OCI-LY1 (cell line): Measurements from ENCODE around the gene SLC24A4.

Source experiments
- H2AFZ ChIP-seq: fragments of 200-600 bp; sonication (generic), shearing (Covaris generic); 2 replicates; pipeline ENCODE4 v1.6.0; 2014; ENCODE audit warnings: antibody characterized with exemption, mild to moderate bottlenecking, low read length
- H3F3A ChIP-seq: fragments of 200-600 bp; sonication (generic), shearing (Covaris generic); 2 replicates; pipeline ENCODE4 v1.6.0; 2014; ENCODE audit warnings: mild to moderate bottlenecking, antibody characterized with exemption, low read length, moderate library complexity; ENCODE audit not compliant: insufficient read depth
- H3K27ac ChIP-seq: fragments of 200-600 bp; sonication (generic); 2 replicates; pipeline ENCODE4 v1.5.1; 2014; ENCODE audit warnings: low read length, mixed run types, mild to moderate bottlenecking, low read depth; ENCODE audit not compliant: poor library complexity, severe bottlenecking
- H3K27me3 ChIP-seq: fragments of 200-600 bp; sonication (generic); 2 replicates; pipeline ENCODE4 v1.6.0; 2014; ENCODE audit warnings: antibody characterized with exemption, mild to moderate bottlenecking, low read length, moderate library complexity; ENCODE audit not compliant: insufficient read depth
- H3K36me3 ChIP-seq: fragments of 200-600 bp; sonication (generic); 2 replicates; pipeline ENCODE4 v1.6.1; 2014; ENCODE audit warnings: mild to moderate bottlenecking, antibody characterized with exemption, low read length, moderate library complexity, mixed read lengths; ENCODE audit not compliant: insufficient read depth
- H3K4me1 ChIP-seq: fragments of 200-600 bp; sonication (generic); 2 replicates; pipeline ENCODE4 v1.5.1; 2014; ENCODE audit warnings: mild to moderate bottlenecking, low read length, moderate library complexity; ENCODE audit not compliant: insufficient read depth, severe bottlenecking
- H3K4me2 ChIP-seq: fragments of 200-600 bp; sonication (generic), shearing (Covaris generic); 2 replicates; pipeline ENCODE4 v1.6.1; 2014; ENCODE audit warnings: low read length
- H3K4me3 ChIP-seq: fragments of 200-600 bp; sonication (generic); 2 replicates; pipeline ENCODE4 v1.5.1; 2014; ENCODE audit warnings: low read length, low read depth, mild to moderate bottlenecking, mixed read lengths; ENCODE audit not compliant: poor library complexity, severe bottlenecking
- H3K79me2 ChIP-seq: fragments of 200-600 bp; shearing (Covaris generic); 2 replicates; pipeline ENCODE4 v1.6.1; 2016; ENCODE audit warnings: mixed run types, low read length, mixed read lengths; ENCODE audit not compliant: insufficient read depth
- H3K9ac ChIP-seq: fragments of 200-600 bp; sonication (generic), shearing (Covaris generic); 2 replicates; pipeline ENCODE4 v1.6.1; 2014; ENCODE audit warnings: mild to moderate bottlenecking, low read length, mixed read lengths
- H3K9me2 ChIP-seq: fragments of 200-600 bp; sonication (generic), shearing (Covaris generic); 2 replicates; pipeline ENCODE4 v1.6.1; 2014; ENCODE audit warnings: low read depth, mild to moderate bottlenecking, low read length, mixed read lengths
- H3K9me3 ChIP-seq: fragments of 200-600 bp; shearing (Covaris generic); 2 replicates; pipeline ENCODE4 v1.6.1; 2014; ENCODE audit warnings: low read length, mixed read lengths
- H4K20me1 ChIP-seq: fragments of 200-600 bp; sonication (generic), shearing (Covaris generic); 2 replicates; pipeline ENCODE4 v1.6.0; 2016; ENCODE audit warnings: mild to moderate bottlenecking, low read length; ENCODE audit not compliant: insufficient read depth
- CTCF ChIP-seq: fragments of 200-600 bp; sonication (generic), shearing (Covaris generic); IDR thresholded peaks from 2 replicates; pipeline ENCODE4 v1.5.1; 2017; ENCODE audit warnings: mild to moderate bottlenecking, antibody characterized with exemption, low read length, moderate library complexity, mixed read lengths
- EZH2 ChIP-seq: fragments of 200-600 bp; sonication (generic), shearing (Covaris generic); IDR thresholded peaks from 2 replicates; pipeline ENCODE4 v1.8.0; 2017; ENCODE audit warnings: borderline replicate concordance, mixed run types, mild to moderate bottlenecking, antibody characterized with exemption, low read length, moderate library complexity, mixed read lengths

SLC24A4 gene

GRCh38 chr14:92380131-92380530, 57.2 kb downstream of the SLC24A4 start:
- no peaks in the 10 kb centered on the region for H3K36me3 ChIP-seq
- H3K9me3 ChIP-seq, result no peaks in the 10 kb centered on the region
- H4K20me1 ChIP-seq, result no peaks in the 10 kb centered on the region
- no peak overlapping the region for H3K4me3 ChIP-seq
- TF ChIP-seq CTCF, result no peak
- no peak for TF ChIP-seq EZH2
- H3K9ac ChIP-seq, result no peak overlapping the region
- H3F3A ChIP-seq, result no peaks in the 10 kb centered on the region
- H3K79me2 ChIP-seq, result no peaks in the 10 kb centered on the region
- H3K4me1 ChIP-seq, result no peaks in the 10 kb centered on the region
- no peak overlapping the region for H3K4me2 ChIP-seq
- peaks cover 2% of the 10 kb centered on the region; the same call in 1 of the 2 replicates for H3K27me3 ChIP-seq
- H2AFZ ChIP-seq, result no peak overlapping the region
- H3K9me2 ChIP-seq, result no peaks in the 10 kb centered on the region
- H3K27ac ChIP-seq, result no peak overlapping the region

- Histone ChIP-seq H3K4me3 (no peak overlapping the region), H3K27me3 (peaks cover under 1% of the 10 kb centered on the region; the same call in 1 of the 2 replicates), H4K20me1 (no peaks in the 10 kb centered on the region), H3K9me3 (no peaks in the 10 kb centered on the region), H2AFZ (no peak overlapping the region), H3K4me2 (no peak overlapping the region), H3K36me3 (no peaks in the 10 kb centered on the region), H3F3A (no peaks in the 10 kb centered on the region), H3K9ac (no peak overlapping the region), H3K27ac (no peak overlapping the region), H3K9me2 (no peaks in the 10 kb centered on the region), H3K79me2 (no peaks in the 10 kb centered on the region), H3K4me1 (no peaks in the 10 kb centered on the region)
- TF ChIP-seq CTCF (no peak), EZH2 (no peak)
Observed at GRCh38 chr14:92380582-92380981, 57.6 kb downstream of the SLC24A4 start.

- no peak overlapping the region for H3K9ac ChIP-seq
- H3K9me2 ChIP-seq, result no peaks in the 10 kb centered on the region
- no peak overlapping the region for H2AFZ ChIP-seq
- no peaks in the 10 kb centered on the region for H3K4me1 ChIP-seq
- H3K9me3 ChIP-seq, result no peaks in the 10 kb centered on the region
- H3K79me2 ChIP-seq, result no peaks in the 10 kb centered on the region
- H3K27ac ChIP-seq, result no peak overlapping the region
- H3F3A ChIP-seq, result no peaks in the 10 kb centered on the region
- H3K36me3 ChIP-seq, result no peaks in the 10 kb centered on the region
- H3K27me3 ChIP-seq, result no peaks in the 10 kb centered on the region; the same call in 1 of the 2 replicates
- TF ChIP-seq EZH2, result no peak
- no peak for TF ChIP-seq CTCF
- H3K4me3 ChIP-seq, result no peak overlapping the region
- H3K4me2 ChIP-seq, result no peak overlapping the region
- no peaks in the 10 kb centered on the region for H4K20me1 ChIP-seq
Observed at GRCh38 chr14:92382677-92383076, 59.7 kb downstream of the SLC24A4 start.
